T-cell (primary cell): ENCODE results near the gene PATE1. TPM values are rescaled to one million over a fixed set of nuclear protein-coding genes. Genes with fewer than 3 reads are reported as not detected.
"Not testable (repeated sequence)": the region's sequence is repeated elsewhere in the genome, so short reads cannot be mapped to it uniquely, and the experiment has no call there.

ENCODE experiments used
- ATAC-seq, 4 experiments: fragments of 200-7000 bp in 3 of 4; fragments of 150-1000 bp in 1 of 4; cut with Tn5 transposase; replicated peaks in 1 of 4; 1 replicate in 3 of 4; 2 replicates in 1 of 4; pipeline ENCODE4 v1.10.0; 2021; ENCODE audit warnings: moderate library complexity in 3 of 4, mild to moderate bottlenecking in 2 of 4, moderate number of reproducible peaks in 1 of 4
- CTCF ChIA-PET, 2 donors: fragments of 300-600 bp; sonication (Branson Sonifier 250); formaldehyde crosslinking; loops; one replicate each; lab custom pipeline; 2022; ENCODE audit warnings: antibody characterized with exemption in 2 of 2; lab: Charles Lee
- POLR2A ChIA-PET, 2 donors: fragments of 300-600 bp; sonication (Branson Sonifier 250); formaldehyde crosslinking; loops; one replicate each; lab custom pipeline; 2022; ENCODE audit warnings: antibody characterized with exemption in 2 of 2; lab: Charles Lee
- DNase-seq, 35 experiments: peaks; one replicate each; pipeline versions ENCODE4 v3.0.0 to v3.0.0-alpha.2; 2013 to 2023
- H3K27ac ChIP-seq: one replicate; pipeline ENCODE4 v1.5.1; 2013; ENCODE audit warnings: low read length
- H3K27me3 ChIP-seq, 2 experiments: replicated peaks in 1 of 2; 1 replicate in 1 of 2; 2 replicates in 1 of 2; pipeline versions ENCODE4 v1.6.1 to v1.7.0; 2013; ENCODE audit warnings: low read length in 1 of 2, mixed read lengths in 1 of 2; ENCODE audit not compliant: control insufficient read depth in 2 of 2, insufficient read depth in 2 of 2; ENCODE audit errors: extremely low read depth in 1 of 2
- H3K36me3 ChIP-seq, 2 donors: 1 replicate in 1 of 2; 2 replicates in 1 of 2; pipeline versions ENCODE4 v1.6.1 to v1.7.0; 2013; ENCODE audit warnings: low read length in 1 of 2; ENCODE audit not compliant: control insufficient read depth in 2 of 2, insufficient read depth in 1 of 2; ENCODE audit errors: extremely low read depth in 1 of 2
- H3K4me1 ChIP-seq, 2 experiments: 1 replicate in 1 of 2; 2 replicates in 1 of 2; pipeline versions ENCODE4 v1.6.1 to v1.7.0; 2013; ENCODE audit warnings: low read length in 2 of 2, mixed read lengths in 1 of 2; ENCODE audit not compliant: insufficient read depth in 2 of 2, control insufficient read depth in 1 of 2; ENCODE audit errors: extremely low read depth in 1 of 2
- H3K4me3 ChIP-seq, 2 donors: 1 replicate in 1 of 2; 2 replicates in 1 of 2; pipeline versions ENCODE4 v1.5.1 to v1.7.0; 2013; ENCODE audit warnings: mild to moderate bottlenecking in 2 of 2, low read length in 1 of 2, moderate library complexity in 1 of 2; ENCODE audit not compliant: control insufficient read depth in 1 of 2; ENCODE audit errors: extremely low read depth in 1 of 2
- H3K9me3 ChIP-seq: 2 replicates; pipeline ENCODE4 v1.7.0; 2013
- H3K27ac Mint-ChIP-seq, 2 donors: one replicate each; pipeline ENCODE4 v1.8.0; 2020 to 2021; ENCODE audit warnings: mild to moderate bottlenecking in 2 of 2, mixed read lengths in 2 of 2
- H3K27me3 Mint-ChIP-seq, 2 donors: one replicate each; pipeline ENCODE4 v1.8.0; 2021 to 2022; ENCODE audit warnings: mixed read lengths in 2 of 2
- H3K36me3 Mint-ChIP-seq: one replicate; pipeline ENCODE4 v1.8.0; 2021; ENCODE audit warnings: mixed read lengths
- H3K4me1 Mint-ChIP-seq, 3 donors: one replicate each; pipeline ENCODE4 v1.8.0; 2020 to 2022; ENCODE audit warnings: mixed read lengths in 3 of 3, mild to moderate bottlenecking in 1 of 3
- H3K4me3 Mint-ChIP-seq, 3 donors: one replicate each; pipeline ENCODE4 v1.8.0; 2020 to 2022; ENCODE audit warnings: mild to moderate bottlenecking in 3 of 3, mixed read lengths in 3 of 3, moderate library complexity in 3 of 3
- H3K9me3 Mint-ChIP-seq, 3 donors: one replicate each; pipeline ENCODE4 v1.8.0; 2020 to 2022; ENCODE audit warnings: mixed read lengths in 3 of 3
- WGBS: methylation state at CpG from one replicate; pipeline ENCODE4 v1.1.5; 2013; ENCODE audit warnings: missing lambda C conversion rate; ENCODE audit not compliant: insufficient coverage; 5-methylcytosine and 5-hydroxymethylcytosine counted together
- total RNA-seq, 35 experiments: library from RNA in 6 of 35; stranded (reverse) in 6 of 35; fragments of 120-200 nt in 1 of 35; gene quantifications; one replicate each; pipeline versions ENCODE4 v1.2.1 to v1.2.4 and lab custom pipeline; 2013 to 2026

Gene PATE1
- not detected for total RNA-seq
- total RNA-seq (2013) = not detected
- 0 to 0.07 (median 0) reads per million in 29 experiments for total RNA-seq (lab: John Stamatoyannopoulos, UW)

GRCh38 chr11:125745979-125746378 lies at the start of gene PATE1:
Gene PATE1 (plus strand): TSS chr11:125746279. CDS start chr11:125746305, 26 bp downstream.
- Histone ChIP-seq H3K27me3 (peaks cover 0 to 5% of the 10 kb centered on the region in 2 experiments), H3K36me3 (no peaks in the 10 kb centered on the region), H3K4me3 (no peak within 1 kb of the TSS), H3K27ac (no peak within 1 kb of the TSS), H3K4me1 (no peaks in the 10 kb centered on the region), H3K9me3 (no peaks in the 10 kb centered on the region)
- no peaks in the 10 kb centered on the region for H3K9me3 Mint-ChIP-seq
- H3K4me1 Mint-ChIP-seq = no peaks in the 10 kb centered on the region
- DNase-seq = no peak
- no peak within 1 kb of the TSS for H3K4me3 Mint-ChIP-seq
- ATAC-seq = no peak
- WGBS = 100% methylated on average over 2 of the region's 3 CpGs
- POLR2A ChIA-PET = no interaction called here
- H3K36me3 Mint-ChIP-seq = no peaks in the 10 kb centered on the region
- no peak within 1 kb of the TSS for H3K27ac Mint-ChIP-seq
- CTCF ChIA-PET = no interaction called here
- peaks cover 9 to 16% of the 10 kb centered on the region in 2 donors for H3K27me3 Mint-ChIP-seq

- peaks cover 19 to 23% of the 10 kb centered on the region in 2 donors for H3K27me3 Mint-ChIP-seq
- no peak overlapping the region for H3K27ac ChIP-seq
- DNase-seq (no peak), ATAC-seq (no peak)
- ChIA-PET POLR2A (no interaction called here), CTCF (no interaction called here)
- no peaks in the 10 kb centered on the region for H3K36me3 Mint-ChIP-seq
- peaks cover 0 to 8% of the 10 kb centered on the region in 2 experiments for H3K27me3 ChIP-seq
- H3K9me3 ChIP-seq = no peaks in the 10 kb centered on the region
- WGBS = no CpG with 5 or more reads among the region's 6 CpGs
- H3K27ac Mint-ChIP-seq = no peak overlapping the region
- H3K9me3 Mint-ChIP-seq = no peaks in the 10 kb centered on the region
- H3K36me3 ChIP-seq = no peaks in the 10 kb centered on the region
- H3K4me1 ChIP-seq = no peaks in the 10 kb centered on the region
- no peak overlapping the region for H3K4me3 ChIP-seq
- H3K4me3 Mint-ChIP-seq = no peak overlapping the region
- H3K4me1 Mint-ChIP-seq = no peaks in the 10 kb centered on the region
Measured at GRCh38 chr11:125701018-125701610, 45.0 kb upstream of the PATE1 start.

- Histone ChIP-seq H3K27ac (no peak overlapping the region), H3K27me3 (peaks cover 0 to 8% of the 10 kb centered on the region in 2 experiments), H3K4me3 (no peak overlapping the region), H3K9me3 (no peaks in the 10 kb centered on the region), H3K36me3 (no peaks in the 10 kb centered on the region), H3K4me1 (no peaks in the 10 kb centered on the region)
- ChIA-PET POLR2A (interaction anchor here in 1 of 2 donors (0.6 kb wide), 1 partner anchor 1101 kb away, joined by 3 read pairs; no protein-coding TSS in a partner anchor), CTCF (interaction anchor here (0.6 kb wide), 2 partner anchors 198 to 262 kb away, joined by 3 to 4 read pairs; no protein-coding TSS in a partner anchor)
- Mint-ChIP-seq H3K27me3 (peaks cover 19 to 27% of the 10 kb centered on the region in 2 donors), H3K36me3 (no peaks in the 10 kb centered on the region), H3K4me1 (no peaks in the 10 kb centered on the region), H3K27ac (no peak overlapping the region), H3K9me3 (no peaks in the 10 kb centered on the region), H3K4me3 (no peak overlapping the region)
- 66% methylated on average over 2 of the region's 6 CpGs for WGBS
- no peak for DNase-seq
- no peak for ATAC-seq
Measured at GRCh38 chr11:125701858-125702621, 44.0 kb upstream of the PATE1 start.

GRCh38 chr11:125704686-125705085 lies 41.4 kb upstream of the PATE1 start:
- H3K36me3 Mint-ChIP-seq, H3K4me1 Mint-ChIP-seq, CTCF ChIA-PET, H3K9me3 Mint-ChIP-seq, H3K9me3 ChIP-seq, H3K4me3 Mint-ChIP-seq, DNase-seq, POLR2A ChIA-PET, H3K27ac Mint-ChIP-seq, H3K27me3 ChIP-seq, H3K36me3 ChIP-seq, ATAC-seq, H3K4me3 ChIP-seq, H3K4me1 ChIP-seq, H3K27ac ChIP-seq: not testable (repeated sequence)
- 94% methylated on average over 7 of the region's 24 CpGs for WGBS
- peaks cover 15 to 21% of the 10 kb centered on the region in 2 donors for H3K27me3 Mint-ChIP-seq

- Histone ChIP-seq H3K4me3 (no peak overlapping the region), H3K27ac (no peak overlapping the region), H3K36me3 (no peaks in the 10 kb centered on the region), H3K9me3 (no peaks in the 10 kb centered on the region), H3K27me3 (no peaks in the 10 kb centered on the region), H3K4me1 (no peaks in the 10 kb centered on the region)
- Mint-ChIP-seq H3K27me3 (peaks cover 31 to 41% of the 10 kb centered on the region in 2 donors), H3K9me3 (no peaks in the 10 kb centered on the region), H3K4me1 (no peaks in the 10 kb centered on the region), H3K4me3 (no peak overlapping the region), H3K27ac (no peak overlapping the region), H3K36me3 (no peaks in the 10 kb centered on the region)
- ATAC-seq = no peak
- POLR2A ChIA-PET = no interaction called here
- no peak for DNase-seq
- WGBS = 74% methylated on average over 4 of the region's 6 CpGs
- CTCF ChIA-PET = no interaction called here
Measured at GRCh38 chr11:125720781-125721180, 25.3 kb upstream of the PATE1 start.

GRCh38 chr11:125724125-125724524 lies 22.0 kb upstream of the PATE1 start:
- H3K27me3 Mint-ChIP-seq = peaks cover 31 to 38% of the 10 kb centered on the region in 2 donors
- ATAC-seq = no peak
- H3K4me3 Mint-ChIP-seq = no peak overlapping the region
- ChIA-PET CTCF (no interaction called here), POLR2A (interaction anchor here in 1 of 2 donors (0.6 kb wide), 1 partner anchor 81 kb away, joined by 4 read pairs; no protein-coding TSS in a partner anchor)
- no peaks in the 10 kb centered on the region for H3K36me3 Mint-ChIP-seq
- no peaks in the 10 kb centered on the region for H3K4me1 ChIP-seq
- no peaks in the 10 kb centered on the region for H3K27me3 ChIP-seq
- no peak overlapping the region for H3K27ac ChIP-seq
- peak in 2 of 35 experiments; percentile 1 to 5 for DNase-seq
- no CpG with 5 or more reads among the region's 1 CpG for WGBS
- no peaks in the 10 kb centered on the region for H3K36me3 ChIP-seq
- H3K27ac Mint-ChIP-seq = no peak overlapping the region
- H3K9me3 Mint-ChIP-seq = no peaks in the 10 kb centered on the region
- H3K4me1 Mint-ChIP-seq = no peaks in the 10 kb centered on the region
- no peaks in the 10 kb centered on the region for H3K9me3 ChIP-seq
- H3K4me3 ChIP-seq = no peak overlapping the region
